K562 (cell line): ENCODE results near the gene NUP153. TPM values are rescaled to one million over a fixed set of nuclear protein-coding genes. Genes with fewer than 3 reads are reported as not detected.
A peak's percentile ranks its signal among the peaks of the same experiment; 100 is the strongest.

Source experiments
- HNRNPK ChIP-seq: fragments of 200-400 bp; formaldehyde crosslinking; IDR thresholded peaks from one replicate; pipeline ENCODE4 v1.6.1; 2018; ENCODE audit warnings: mild to moderate bottlenecking, low read depth, low read length; ENCODE audit not compliant: poor library complexity, severe bottlenecking
- IRF2 ChIP-seq: sonication (generic); formaldehyde crosslinking; IDR thresholded peaks from 2 replicates; pipeline ENCODE4 v1.8.1; 2022; ENCODE audit warnings: mild to moderate bottlenecking, missing genetic modification reagents
- JUN ChIP-seq, 2 experiments: sonication (generic) in 1 of 2; formaldehyde crosslinking in 1 of 2; IDR thresholded peaks; 2 replicates each; pipeline versions ENCODE4 v1.6.1 to v1.8.0; 2012 to 2022; ENCODE audit warnings: borderline replicate concordance in 2 of 2, mild to moderate bottlenecking in 2 of 2, improper control_type of control experiment in 1 of 2, low read depth in 1 of 2, low read length in 1 of 2, missing genetic modification reagents in 1 of 2
- MED1 ChIP-seq: sonication (generic); formaldehyde crosslinking; IDR thresholded peaks from 2 replicates; pipeline ENCODE4 v1.8.1; 2023; ENCODE audit warnings: missing genetic modification reagents, borderline replicate concordance
- NONO ChIP-seq, 2 experiments: fragments of 200-400 bp in 1 of 2; fragments of 450-650 bp in 1 of 2; formaldehyde crosslinking in 1 of 2; IDR thresholded peaks; 2 replicates each; pipeline ENCODE4 v1.6.1; 2017; ENCODE audit warnings: low read depth in 2 of 2, mild to moderate bottlenecking in 2 of 2, moderate library complexity in 2 of 2, low read length in 1 of 2
- NUFIP1 ChIP-seq: fragments of 450-650 bp; IDR thresholded peaks from 2 replicates; pipeline ENCODE4 v1.6.1; 2018; ENCODE audit not compliant: partially characterized antibody
- PHTF2 ChIP-seq: fragments of 250-450 bp; sonication (Bioruptor Pico); IDR thresholded peaks from 2 replicates; pipeline ENCODE4 v1.5.0; 2021; ENCODE audit warnings: mild to moderate bottlenecking
- PRMT5 ChIP-seq: sonication (generic); formaldehyde crosslinking; IDR thresholded peaks from 2 replicates; pipeline ENCODE4 v1.5.0; 2020; ENCODE audit warnings: missing genetic modification reagents
- PRPF4 ChIP-seq: fragments of 200-400 bp; formaldehyde crosslinking; IDR thresholded peaks from one replicate; pipeline ENCODE4 v1.6.1; 2017; ENCODE audit warnings: low read length, low read depth, mild to moderate bottlenecking; ENCODE audit not compliant: insufficient read depth, poor library complexity, severe bottlenecking
- PTRF ChIP-seq: fragments of 450-650 bp; IDR thresholded peaks from 2 replicates; pipeline ENCODE4 v1.6.1; 2016; ENCODE audit warnings: mild to moderate bottlenecking, missing genetic modification characterization, missing compliant biosample characterization
- RAD21 ChIP-seq, 2 experiments: fragments of 250-450 bp in 1 of 2; fragments of 450-650 bp in 1 of 2; sonication (Bioruptor Pico) in 1 of 2; formaldehyde crosslinking in 1 of 2; IDR thresholded peaks in 1 of 2; conservative IDR thresholded peaks in 1 of 2; 2 replicates each; pipeline versions ENCODE4 v1.4.0 to v1.8.0; 2020 to 2022; ENCODE audit warnings: mild to moderate bottlenecking in 2 of 2, moderate library complexity in 1 of 2
- SPI1 ChIP-seq: IDR thresholded peaks from 2 replicates; pipeline ENCODE4 v1.6.1; 2011; ENCODE audit warnings: low read depth, low read length, control low read depth, borderline replicate concordance
- TAF1 ChIP-seq: IDR thresholded peaks from 2 replicates; pipeline ENCODE4 v1.6.1; 2011; ENCODE audit warnings: mild to moderate bottlenecking, low read length, moderate library complexity; ENCODE audit not compliant: insufficient read depth, control insufficient read depth, severe bottlenecking; ENCODE audit errors: extremely low read depth
- TAF9B ChIP-seq: fragments of 450-650 bp; IDR thresholded peaks from 2 replicates; pipeline ENCODE4 v1.6.1; 2018; ENCODE audit warnings: mild to moderate bottlenecking; ENCODE audit not compliant: partially characterized antibody
- TRIM28 ChIP-seq: fragments of 450-650 bp; IDR thresholded peaks from 2 replicates; pipeline ENCODE4 v1.6.1; 2017
- ZFX ChIP-seq: sonication (generic); formaldehyde crosslinking; IDR thresholded peaks from 2 replicates; pipeline ENCODE4 v1.8.0; 2022; ENCODE audit warnings: mild to moderate bottlenecking, missing genetic modification reagents, moderate library complexity
- ZNF143 ChIP-seq: sonication (generic); formaldehyde crosslinking; IDR thresholded peaks from 2 replicates; pipeline ENCODE4 v1.9.0; 2022; ENCODE audit warnings: mild to moderate bottlenecking, missing genetic modification reagents
- ZNF551 ChIP-seq: fragments of 250-450 bp; sonication (Bioruptor Pico); IDR thresholded peaks from 2 replicates; pipeline ENCODE4 v1.5.0; 2021; ENCODE audit warnings: mild to moderate bottlenecking, moderate library complexity
- ZNF586 ChIP-seq: fragments of 450-650 bp; formaldehyde crosslinking; conservative IDR thresholded peaks from 2 replicates; pipeline ENCODE4 v1.4.0; 2020; ENCODE audit warnings: mild to moderate bottlenecking, moderate library complexity
- ZZZ3 ChIP-seq: fragments of 450-650 bp; IDR thresholded peaks from 2 replicates; pipeline ENCODE4 v1.6.1; 2016; ENCODE audit warnings: antibody characterized with exemption, mild to moderate bottlenecking, moderate library complexity
- polyA plus RNA-seq, 8 experiments: library from polyadenylated mRNA; depleted of rRNA in 4 of 8; stranded (reverse) in 5 of 8; unstranded in 3 of 8; fragments of >200 nt; fragmentation: Nextera tagmentation in 2 of 8; fragmentation: Illumina TruSeq in 1 of 8; extraction: Ambion mirVana in 2 of 8; extraction: Trizol in 1 of 8; gene quantifications; 2 replicates each; pipeline versions ENCODE4 v1.2.1 to v1.2.3, GENCODE V29; 2011 to 2014; ENCODE audit warnings: inconsistent platforms in 1 of 8, missing spikeins in 1 of 8
- total RNA-seq, 7 experiments: library from RNA; depleted of rRNA in 6 of 7; stranded (reverse); fragments of >200 nt in 6 of 7; fragmentation: Illumina TruSeq in 2 of 7; extraction: Trizol in 2 of 7; gene quantifications; 2 replicates each; pipeline versions ENCODE4 v1.2.1 to v1.2.3, GENCODE V29; 2011 to 2021; ENCODE audit warnings: low replicate concordance in 1 of 7
- TF ChIP-seq, protein P1 (sequence below): conservative IDR thresholded peaks from 2 replicates; pipeline ENCODE4 v1.6.1; 2011; ENCODE audit warnings: low read depth, mild to moderate bottlenecking, low read length; ENCODE audit not compliant: control insufficient read depth
- TF ChIP-seq, protein P2 (sequence below): fragments of 450-650 bp; IDR thresholded peaks from 2 replicates; pipeline ENCODE4 v1.6.1; 2016; ENCODE audit warnings: mild to moderate bottlenecking
- TF ChIP-seq, protein P3 (sequence below): sonication (generic); formaldehyde crosslinking; IDR thresholded peaks from 2 replicates; pipeline ENCODE4 v1.9.0; 2022; ENCODE audit warnings: mild to moderate bottlenecking, missing genetic modification reagents

NUP153 gene
- total and polyA plus RNA-seq, 9 of the 15 experiments (the other 6 are each of a cell fraction or from before 2014, with no cell fraction given) = 21.9 to 110 (median 84.8) TPM

DNA sequence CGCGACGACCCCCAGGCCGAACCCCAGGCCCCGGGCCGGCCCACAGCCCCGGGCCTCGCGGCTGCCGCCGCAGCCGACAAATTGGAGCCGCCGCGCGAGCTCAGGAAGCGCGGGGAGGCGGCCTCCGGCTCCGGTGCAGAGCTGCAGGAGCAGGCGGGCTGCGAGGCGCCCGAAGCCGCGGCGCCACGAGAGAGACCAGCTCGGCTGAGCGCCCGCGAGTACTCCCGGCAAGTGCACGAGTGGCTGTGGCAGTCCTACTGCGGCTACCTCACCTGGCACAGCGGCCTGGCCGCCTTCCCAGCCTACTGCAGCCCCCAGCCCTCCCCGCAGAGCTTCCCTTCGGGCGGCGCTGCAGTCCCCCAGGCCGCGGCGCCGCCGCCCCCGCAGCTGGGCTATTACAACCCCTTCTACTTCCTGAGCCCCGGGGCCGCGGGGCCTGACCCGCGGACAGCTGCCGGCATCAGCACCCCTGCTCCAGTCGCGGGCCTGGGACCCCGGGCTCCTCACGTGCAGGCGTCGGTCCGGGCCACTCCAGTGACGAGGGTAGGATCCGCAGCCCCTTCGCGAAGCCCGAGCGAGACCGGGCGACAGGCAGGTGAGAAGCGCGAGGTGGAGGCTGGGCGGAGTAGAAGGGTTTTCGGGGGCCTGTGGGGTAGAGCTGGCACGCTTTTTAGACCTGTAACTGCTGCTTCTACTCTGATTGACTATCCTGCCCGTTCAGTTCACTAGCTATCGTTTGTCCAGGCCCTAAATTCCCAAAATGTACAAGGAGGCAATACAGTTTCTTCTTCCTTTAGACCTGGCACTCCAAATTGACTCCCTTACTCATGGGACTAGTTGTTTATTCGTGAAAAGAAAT, 106.0 kb downstream of the NUP153 start (continued):
- 0 out of 2 replicates have a peak, but pooled peaks have one; percentile 13 for TF ChIP-seq IRF2 (CRISPR knock-in tag)
- TF ChIP-seq, protein P1, sequence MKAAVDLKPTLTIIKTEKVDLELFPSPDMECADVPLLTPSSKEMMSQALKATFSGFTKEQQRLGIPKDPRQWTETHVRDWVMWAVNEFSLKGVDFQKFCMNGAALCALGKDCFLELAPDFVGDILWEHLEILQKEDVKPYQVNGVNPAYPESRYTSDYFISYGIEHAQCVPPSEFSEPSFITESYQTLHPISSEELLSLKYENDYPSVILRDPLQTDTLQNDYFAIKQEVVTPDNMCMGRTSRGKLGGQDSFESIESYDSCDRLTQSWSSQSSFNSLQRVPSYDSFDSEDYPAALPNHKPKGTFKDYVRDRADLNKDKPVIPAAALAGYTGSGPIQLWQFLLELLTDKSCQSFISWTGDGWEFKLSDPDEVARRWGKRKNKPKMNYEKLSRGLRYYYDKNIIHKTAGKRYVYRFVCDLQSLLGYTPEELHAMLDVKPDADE = peak; percentile 48; the same call in 1 of the 2 replicates
- peak; percentile 21 for TF ChIP-seq HNRNPK
- no peak for TF ChIP-seq SPI1
- TF ChIP-seq RAD21 (CRISPR knock-in tag; conservative IDR thresholded peaks at IDR 0.05 in 1 of 2, IDR thresholded peaks at IDR 0.05 in 1 of 2) = peak in 1 of 2 experiments; percentile 20; a peak in 1 of 4 replicates
- peak; percentile 16 for TF ChIP-seq TAF1
- TF ChIP-seq PTRF (tag) = no peak
- TF ChIP-seq, protein P2, sequence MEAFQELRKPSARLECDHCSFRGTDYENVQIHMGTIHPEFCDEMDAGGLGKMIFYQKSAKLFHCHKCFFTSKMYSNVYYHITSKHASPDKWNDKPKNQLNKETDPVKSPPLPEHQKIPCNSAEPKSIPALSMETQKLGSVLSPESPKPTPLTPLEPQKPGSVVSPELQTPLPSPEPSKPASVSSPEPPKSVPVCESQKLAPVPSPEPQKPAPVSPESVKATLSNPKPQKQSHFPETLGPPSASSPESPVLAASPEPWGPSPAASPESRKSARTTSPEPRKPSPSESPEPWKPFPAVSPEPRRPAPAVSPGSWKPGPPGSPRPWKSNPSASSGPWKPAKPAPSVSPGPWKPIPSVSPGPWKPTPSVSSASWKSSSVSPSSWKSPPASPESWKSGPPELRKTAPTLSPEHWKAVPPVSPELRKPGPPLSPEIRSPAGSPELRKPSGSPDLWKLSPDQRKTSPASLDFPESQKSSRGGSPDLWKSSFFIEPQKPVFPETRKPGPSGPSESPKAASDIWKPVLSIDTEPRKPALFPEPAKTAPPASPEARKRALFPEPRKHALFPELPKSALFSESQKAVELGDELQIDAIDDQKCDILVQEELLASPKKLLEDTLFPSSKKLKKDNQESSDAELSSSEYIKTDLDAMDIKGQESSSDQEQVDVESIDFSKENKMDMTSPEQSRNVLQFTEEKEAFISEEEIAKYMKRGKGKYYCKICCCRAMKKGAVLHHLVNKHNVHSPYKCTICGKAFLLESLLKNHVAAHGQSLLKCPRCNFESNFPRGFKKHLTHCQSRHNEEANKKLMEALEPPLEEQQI = no peak
- TF ChIP-seq ZNF143 = no peak
- peak; percentile 77 for TF ChIP-seq ZFX (CRISPR knock-in tag)
- peak in 1 of 2 experiments; percentile 59; a peak in 1 of 4 replicates for TF ChIP-seq NONO (IDR thresholded peaks at IDR 0.05; ENCODE audit: low read depth in 2 of 2, low read length in 1 of 2)
- no peak for TF ChIP-seq NUFIP1
- TF ChIP-seq ZNF586 (CRISPR knock-in tag) = no peak
- TF ChIP-seq ZZZ3 = no peak
- no peak for TF ChIP-seq MED1
- TF ChIP-seq, protein P3, sequence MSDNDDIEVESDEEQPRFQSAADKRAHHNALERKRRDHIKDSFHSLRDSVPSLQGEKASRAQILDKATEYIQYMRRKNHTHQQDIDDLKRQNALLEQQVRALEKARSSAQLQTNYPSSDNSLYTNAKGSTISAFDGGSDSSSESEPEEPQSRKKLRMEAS (CRISPR knock-in tag) = no peak; the same call in 1 of the 2 replicates
- no peak for TF ChIP-seq JUN (IDR thresholded peaks at IDR 0.05; ENCODE audit: borderline replicate concordance, low read depth, low read length)
- no peak for TF ChIP-seq JUN (CRISPR knock-in tag; IDR thresholded peaks at IDR 0.05; ENCODE audit: borderline replicate concordance)
- no peak for TF ChIP-seq PHTF2 (CRISPR knock-in tag)
- TF ChIP-seq ZNF551 (CRISPR knock-in tag) = no peak
- 0 out of 2 replicates have a peak, but pooled peaks have one; percentile 17 for TF ChIP-seq PRMT5
- peak; percentile 12 for TF ChIP-seq PRPF4
- no peak for TF ChIP-seq TAF9B
- no peak for TF ChIP-seq TRIM28
